Smooth muscle cell (in vitro differentiated cells): Measurements from ENCODE around the gene ZNF256. TPM values are rescaled to one million over a fixed set of nuclear protein-coding genes. Genes with fewer than 3 reads are reported as not detected.

Source experiments
- polyA plus RNA-seq: library from polyadenylated mRNA; unstranded; fragments of >200 nt; fragmentation: Nextera tagmentation; extraction: Ambion mirVana; gene quantifications from 2 replicates; pipeline ENCODE4 v1.2.1, GENCODE V29; 2016
- total RNA-seq: library from RNA; depleted of rRNA; stranded (reverse); fragments of >200 nt; gene quantifications from 2 replicates; pipeline ENCODE4 v1.2.3, GENCODE V29; 2014

The ZNF256 gene
- total and polyA plus RNA-seq, 2 experiments from 2014 or later: 3.2 to 4.5 TPM

Other genes starting within 250 kb of the ZNF256 start
- 7.3 and 9.6 TPM in 2 replicates for gene ZNF154, start 238.5 kb downstream of the ZNF256 start, total RNA-seq
- 3.3 and 8.1 TPM in 2 replicates for gene ZNF154, start 238.5 kb downstream of the ZNF256 start, polyA plus RNA-seq
- gene ZNF671, start 220.1 kb downstream of the ZNF256 start, total RNA-seq: 4.7 and 7.0 TPM in 2 replicates
- gene ZNF671, start 220.1 kb downstream of the ZNF256 start, polyA plus RNA-seq: 5.2 and 5.5 TPM in 2 replicates
- 12.7 and 13.6 TPM in 2 replicates for gene ZNF776, start 200.9 kb downstream of the ZNF256 start, total RNA-seq
- 4.4 and 8.9 TPM in 2 replicates for gene ZNF776, start 200.9 kb downstream of the ZNF256 start, polyA plus RNA-seq
- gene ZNF586, start 178.0 kb downstream of the ZNF256 start, total RNA-seq: 8.2 and 20.3 TPM in 2 replicates
- 3.2 and 4.1 TPM in 2 replicates for gene ZNF586, start 178.0 kb downstream of the ZNF256 start, polyA plus RNA-seq
- gene ZNF552, start 132.8 kb downstream of the ZNF256 start, total RNA-seq: 2.8 and 6.7 TPM in 2 replicates
- gene ZNF552, start 132.8 kb downstream of the ZNF256 start, polyA plus RNA-seq: 1.9 and 6.4 TPM in 2 replicates
- 6.7 and 8.0 TPM in 2 replicates for gene ZNF587B, start 117.4 kb downstream of the ZNF256 start, total RNA-seq
- 1.2 and 4.3 TPM in 2 replicates for gene ZNF587B, start 117.4 kb downstream of the ZNF256 start, polyA plus RNA-seq
- 13.9 and 22.8 TPM in 2 replicates for gene ZNF587, start 97.8 kb downstream of the ZNF256 start, total RNA-seq
- gene ZNF587, start 97.8 kb downstream of the ZNF256 start, polyA plus RNA-seq: 3.9 and 8.5 TPM in 2 replicates
- 9.6 and 16.7 TPM in 2 replicates for gene ZNF814, start 58.7 kb downstream of the ZNF256 start, total RNA-seq
- 9.7 and 13.5 TPM in 2 replicates for gene ZNF814, start 58.7 kb downstream of the ZNF256 start, polyA plus RNA-seq
- gene ZNF417, start 31.1 kb downstream of the ZNF256 start, total RNA-seq: 9.8 and 12.0 TPM in 2 replicates
- 2.6 and 5.1 TPM in 2 replicates for gene ZNF417, start 31.1 kb downstream of the ZNF256 start, polyA plus RNA-seq
- gene ZNF418, start 12.3 kb downstream of the ZNF256 start, total RNA-seq: 7.5 and 10.2 TPM in 2 replicates
- gene ZNF418, start 12.3 kb downstream of the ZNF256 start, polyA plus RNA-seq: 1.6 and 1.8 TPM in 2 replicates
- 0.67 TPM in 1 of 2 replicates, not detected in the other for gene C19orf18, start 26.8 kb upstream of the ZNF256 start, total RNA-seq
- gene C19orf18, start 26.8 kb upstream of the ZNF256 start, polyA plus RNA-seq: 2.0 and 2.1 TPM in 2 replicates
- 15.7 and 18.6 TPM in 2 replicates for gene ZNF606, start 55.1 kb upstream of the ZNF256 start, total RNA-seq
- 5.2 and 8.6 TPM in 2 replicates for gene ZNF606, start 55.1 kb upstream of the ZNF256 start, polyA plus RNA-seq
- 1.8 TPM in 1 of 2 replicates, not detected in the other for gene ZSCAN1, start 86.3 kb upstream of the ZNF256 start, total RNA-seq
- gene ZSCAN1, start 86.3 kb upstream of the ZNF256 start, polyA plus RNA-seq: 0.94 and 1.4 TPM in 2 replicates
- 3.7 and 4.8 TPM in 2 replicates for gene ZNF135, start 111.6 kb upstream of the ZNF256 start, total RNA-seq
- gene ZNF135, start 111.6 kb upstream of the ZNF256 start, polyA plus RNA-seq: 3.2 and 3.6 TPM in 2 replicates
- gene ZSCAN18, start 150.5 kb upstream of the ZNF256 start, total RNA-seq: 32.9 and 34.6 TPM in 2 replicates
- gene ZSCAN18, start 150.5 kb upstream of the ZNF256 start, polyA plus RNA-seq: 54.6 and 66.5 TPM in 2 replicates
- 14.3 and 22.3 TPM in 2 replicates for gene ZNF329, start 203.1 kb upstream of the ZNF256 start, total RNA-seq
- gene ZNF329, start 203.1 kb upstream of the ZNF256 start, polyA plus RNA-seq: 2.3 and 4.4 TPM in 2 replicates
- gene ZNF274, start 235.4 kb upstream of the ZNF256 start, total RNA-seq: 23.8 and 29.2 TPM in 2 replicates
- 27.2 and 29.5 TPM in 2 replicates for gene ZNF274, start 235.4 kb upstream of the ZNF256 start, polyA plus RNA-seq